Breast epithelium (tissue), 3 donors: ENCODE results near the gene PRKG1.

Experiments
- CTCF ChIP-seq, 3 donors: fragments of 450-650 bp; IDR thresholded peaks; one replicate each; pipeline ENCODE4 v1.5.1; 2016 to 2017; ENCODE audit warnings: antibody characterized with exemption in 3 of 3, mild to moderate bottlenecking in 3 of 3, moderate library complexity in 3 of 3
- POLR2A ChIP-seq: fragments of 450-650 bp; IDR thresholded peaks from one replicate; pipeline ENCODE4 v1.6.1; 2016; ENCODE audit warnings: antibody characterized with exemption, mild to moderate bottlenecking, moderate library complexity
- POLR2AphosphoS5 ChIP-seq, 3 donors: sonication (generic); formaldehyde crosslinking; IDR thresholded peaks; one replicate each; pipeline ENCODE4 v1.6.1; 2017; ENCODE audit warnings: antibody characterized with exemption in 3 of 3

GRCh38 chr10:51072210-51072609 is 2.1 kb upstream of the PRKG1 start:
- TF ChIP-seq CTCF (IDR thresholded peaks at IDR 0.05) (no peak), POLR2A (no peak), POLR2AphosphoS5 (IDR thresholded peaks at IDR 0.05) (no peak)
